ENCODE data around the gene NOS1. TPM values are rescaled to one million over a fixed set of nuclear protein-coding genes. Genes with fewer than 3 reads are reported as not detected.
"Not testable (repeated sequence)": the region's sequence is repeated elsewhere in the genome, so short reads cannot be mapped to it uniquely, and the experiment has no call there.

The NOS1 gene
- total and polyA plus RNA-seq, 2 donors (not counting 3 experiments of a cell fraction or from before 2014, with no cell fraction given), result not detected

GRCh38 chr12:117225179-117225578 lies 136.2 kb downstream of the NOS1 start:
- H3K4me3 ChIP-seq (replicated peaks in 1 of 3; ENCODE audit: insufficient read depth in 1 of 3, low read depth in 1 of 3, low read length in 3 of 3), result no peak overlapping the region
- no peak overlapping the region for H3K27ac ChIP-seq (ENCODE audit: insufficient read depth, low read depth, low read length)
- H3K9ac ChIP-seq (replicated peaks; ENCODE audit: extremely low read depth, insufficient read depth, low read length), result no peak overlapping the region
- no peaks in the 10 kb centered on the region for H3K9me3 ChIP-seq (replicated peaks; ENCODE audit: control insufficient read depth, insufficient read depth, low read length)
- dilution Hi-C loops (cut with MboI; ENCODE audit: extremely low pct_ligation_motif_present, low sequenced_read_pairs) (no loop called here), intact Hi-C loops (cut with micrococcal nuclease) (no loop called here)
- no peaks in the 10 kb centered on the region for H4K20me1 ChIP-seq (replicated peaks; ENCODE audit: control insufficient read depth, extremely low read depth, insufficient read depth, low read length)
- H3K79me2 ChIP-seq (ENCODE audit: control insufficient read depth, insufficient read depth, low read length), result no peaks in the 10 kb centered on the region
- H3K36me3 ChIP-seq (ENCODE audit: control insufficient read depth in 2 of 2, extremely low read depth in 1 of 2, insufficient read depth in 2 of 2, low read length in 2 of 2), result no peaks in the 10 kb centered on the region
- H3K4me1 ChIP-seq (ENCODE audit: control insufficient read depth, extremely low read depth, insufficient read depth, low read length), result no peaks in the 10 kb centered on the region
- DNase-seq (ENCODE audit: low read depth, low spot score), result no peak
- H3K27me3 ChIP-seq (ENCODE audit: control insufficient read depth in 2 of 2, insufficient read depth in 2 of 2, low read length in 2 of 2), result no peaks in the 10 kb centered on the region
- TF ChIP-seq GATA2 (IDR thresholded peaks at IDR 0.05; ENCODE audit: insufficient read depth, insufficient read length, low read depth, low read length), result no peak
- ChIA-PET CTCF (interaction anchor here (2.4 kb wide), 1 partner anchor 11 kb away, joined by 7 read pairs; no protein-coding TSS in a partner anchor), POLR2A (no interaction called here)
- no TSS peak for BruUV-seq (replicated peaks)
- no peak for FAIRE-seq
- H3K9me1 ChIP-seq (replicated peaks; ENCODE audit: control insufficient read depth, extremely low read depth, insufficient read depth, low read length), result no peaks in the 10 kb centered on the region
- H2AFZ ChIP-seq (ENCODE audit: low read depth, low read length), result no peak overlapping the region
- no peak overlapping the region for H3K4me2 ChIP-seq (ENCODE audit: insufficient read depth, low read length)

GRCh38 chr12:117220947-117221346 lies 140.5 kb downstream of the NOS1 start:
- DNase-seq (ENCODE audit: low read depth, low spot score); intact Hi-C loops (cut with micrococcal nuclease); POLR2A ChIA-PET; H4K20me1 ChIP-seq (replicated peaks; ENCODE audit: control insufficient read depth, extremely low read depth, insufficient read depth, low read length); H3K4me1 ChIP-seq (ENCODE audit: control insufficient read depth, extremely low read depth, insufficient read depth, low read length); H3K9me3 ChIP-seq (replicated peaks; ENCODE audit: control insufficient read depth, insufficient read depth, low read length); H3K4me2 ChIP-seq (ENCODE audit: insufficient read depth, low read length); H3K27ac ChIP-seq (ENCODE audit: insufficient read depth, low read depth, low read length); H3K27me3 ChIP-seq (ENCODE audit: control insufficient read depth in 2 of 2, insufficient read depth in 2 of 2, low read length in 2 of 2); H3K36me3 ChIP-seq (ENCODE audit: control insufficient read depth in 2 of 2, extremely low read depth in 1 of 2, insufficient read depth in 2 of 2, low read length in 2 of 2); H2AFZ ChIP-seq (ENCODE audit: low read depth, low read length); H3K9me1 ChIP-seq (replicated peaks; ENCODE audit: control insufficient read depth, extremely low read depth, insufficient read depth, low read length); H3K79me2 ChIP-seq (ENCODE audit: control insufficient read depth, insufficient read depth, low read length); FAIRE-seq; dilution Hi-C loops (cut with MboI; ENCODE audit: extremely low pct_ligation_motif_present, low sequenced_read_pairs); H3K9ac ChIP-seq (replicated peaks; ENCODE audit: extremely low read depth, insufficient read depth, low read length); H3K4me3 ChIP-seq (replicated peaks in 1 of 3; ENCODE audit: insufficient read depth in 1 of 3, low read depth in 1 of 3, low read length in 3 of 3); BruUV-seq (replicated peaks): not testable (repeated sequence)
- CTCF ChIA-PET, result interaction anchor here (1.3 to 3.4 kb wide), 6 partner anchors 10 to 636 kb away, joined by 4 to 27 read pairs (median 7); no protein-coding TSS in a partner anchor

Data from endothelial cell of umbilical vein (primary cell).